NOMO-1 (cell line): Measurements from ENCODE around the gene VRK2.
A peak's percentile ranks its signal among the peaks of the same experiment; 100 is the strongest.
"Not testable (repeated sequence)": the region's sequence is repeated elsewhere in the genome, so short reads cannot be mapped to it uniquely, and the experiment has no call there.

Source experiments
- DNase-seq, 2 experiments: peaks; one replicate each; lab custom pipeline; 2025; ENCODE audit not compliant: unreplicated experiment in 2 of 2; lab: John Stamatoyannopoulos, UW

VRK2 gene

DNA sequence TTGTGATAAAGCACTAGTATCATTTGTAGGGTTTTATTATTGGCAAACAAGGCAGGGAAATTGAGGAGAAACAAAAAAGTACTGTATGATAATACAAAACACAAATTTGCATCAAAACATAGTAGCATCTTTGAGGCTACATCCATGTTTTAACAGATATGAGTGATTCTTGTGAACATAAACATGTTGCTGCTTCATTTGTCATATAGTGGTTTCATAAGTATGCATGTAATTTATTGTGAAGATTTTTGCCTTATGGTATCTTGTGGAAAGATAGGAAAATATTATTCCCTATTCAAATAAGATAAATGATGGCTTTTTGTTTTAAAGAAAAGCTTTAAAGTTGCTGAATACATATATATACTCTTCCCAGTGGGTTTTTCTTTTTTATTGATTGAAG is 60.3 kb downstream of the VRK2 start:
- DNase-seq = no peak

DNA sequence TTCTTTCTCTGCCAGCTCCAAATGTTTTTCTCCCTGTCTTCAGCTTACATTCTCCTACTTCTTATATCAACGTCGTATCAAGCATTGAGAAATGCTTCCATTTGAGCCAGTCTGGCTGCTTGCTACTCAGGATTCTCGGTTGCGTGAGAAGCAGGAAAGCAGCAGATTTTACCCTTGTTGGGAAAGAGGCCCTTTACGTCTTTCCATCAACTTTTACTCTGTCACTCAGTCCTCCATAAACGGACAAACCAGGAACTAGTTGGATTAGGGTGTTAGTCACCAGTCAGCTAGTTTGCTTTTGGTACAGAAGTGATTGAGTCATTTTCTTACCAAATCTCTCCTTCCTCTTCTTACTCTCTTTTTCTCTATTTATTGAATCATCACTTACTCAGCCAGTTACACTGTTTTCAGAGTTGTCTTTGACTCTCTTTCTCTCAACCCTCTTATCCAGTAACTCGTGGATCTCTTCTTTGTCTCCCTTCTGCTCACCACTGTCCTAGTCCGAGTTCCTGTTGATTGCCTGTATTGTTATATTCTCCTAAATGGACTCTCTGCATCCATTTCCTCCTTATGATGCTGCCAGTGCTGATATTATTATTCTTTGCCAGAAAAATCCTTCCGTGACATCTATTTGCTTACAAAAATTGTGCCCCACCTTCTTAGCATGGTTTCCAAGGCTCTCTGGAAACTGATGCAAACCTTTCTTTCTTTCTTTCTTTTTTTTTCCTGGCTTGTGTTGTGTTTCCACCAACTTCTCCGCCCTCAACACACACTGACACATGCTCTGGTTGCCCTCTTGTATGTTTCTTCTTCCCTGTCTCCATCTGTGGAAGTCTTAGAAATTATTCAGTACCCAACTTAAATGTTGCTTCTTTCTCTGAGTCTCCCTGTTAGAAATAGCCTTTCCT is 61.5 kb downstream of the VRK2 start:
- DNase-seq = peak; percentile 76 to 97

DNA sequence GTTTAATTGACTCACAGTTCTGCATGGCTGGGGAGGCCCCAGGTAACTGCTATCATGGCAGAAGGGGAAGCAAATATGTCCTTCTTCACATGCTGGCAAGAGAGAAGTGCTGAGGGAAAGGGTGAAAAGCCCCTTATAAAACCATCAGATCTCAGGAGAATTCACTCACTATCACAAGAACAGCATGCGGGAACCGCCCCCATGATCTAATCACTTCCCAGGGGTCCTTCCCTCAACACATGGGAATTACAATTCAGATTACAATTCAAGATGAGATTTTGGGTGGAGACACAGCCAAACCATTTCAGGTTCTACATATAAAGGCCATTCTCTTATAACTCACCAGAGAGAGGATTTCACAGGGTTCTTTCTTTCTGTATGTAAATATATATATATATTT is 62.9 kb downstream of the VRK2 start:
- DNase-seq = no peak

DNA sequence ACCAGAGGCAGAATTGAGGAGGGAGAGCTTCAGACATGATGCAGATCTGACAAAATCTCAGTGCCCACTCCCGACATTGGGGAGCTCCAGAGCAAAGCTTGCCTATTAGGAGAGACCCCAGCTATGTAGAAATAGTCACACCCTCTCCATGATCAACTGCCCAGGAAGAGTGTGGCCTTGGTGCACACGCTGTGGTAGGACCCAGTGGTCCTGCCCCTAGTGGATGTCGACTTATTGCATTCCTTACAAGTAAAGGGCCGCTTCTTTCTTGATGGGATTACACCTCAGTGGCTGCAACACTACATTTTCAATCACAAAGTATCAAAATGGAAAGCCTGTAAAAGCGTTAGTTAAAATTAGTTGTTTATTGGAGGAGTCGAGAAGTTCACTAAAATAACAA is 64.2 kb downstream of the VRK2 start:
- no peak for DNase-seq

DNA sequence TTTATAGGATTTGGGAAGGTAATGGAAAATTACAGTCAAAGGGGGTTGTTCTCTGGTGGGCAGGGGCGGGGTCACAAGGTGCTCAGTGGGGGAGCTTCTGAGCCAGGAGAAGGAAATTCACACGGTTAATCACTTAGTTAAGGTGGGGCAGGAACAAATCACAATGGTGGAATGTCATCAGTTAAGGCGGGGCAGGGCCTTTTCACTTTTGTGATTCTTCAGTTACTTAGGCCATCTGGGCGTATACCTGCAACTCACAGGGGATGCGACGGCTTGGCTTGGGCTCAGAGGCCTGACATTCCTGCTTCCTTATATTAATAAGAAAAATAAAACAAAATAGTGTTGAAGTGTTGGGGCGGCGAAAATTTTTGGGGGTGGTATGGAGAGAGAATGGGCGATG is 67.0 kb downstream of the VRK2 start:
- DNase-seq = not testable (repeated sequence)

DNA sequence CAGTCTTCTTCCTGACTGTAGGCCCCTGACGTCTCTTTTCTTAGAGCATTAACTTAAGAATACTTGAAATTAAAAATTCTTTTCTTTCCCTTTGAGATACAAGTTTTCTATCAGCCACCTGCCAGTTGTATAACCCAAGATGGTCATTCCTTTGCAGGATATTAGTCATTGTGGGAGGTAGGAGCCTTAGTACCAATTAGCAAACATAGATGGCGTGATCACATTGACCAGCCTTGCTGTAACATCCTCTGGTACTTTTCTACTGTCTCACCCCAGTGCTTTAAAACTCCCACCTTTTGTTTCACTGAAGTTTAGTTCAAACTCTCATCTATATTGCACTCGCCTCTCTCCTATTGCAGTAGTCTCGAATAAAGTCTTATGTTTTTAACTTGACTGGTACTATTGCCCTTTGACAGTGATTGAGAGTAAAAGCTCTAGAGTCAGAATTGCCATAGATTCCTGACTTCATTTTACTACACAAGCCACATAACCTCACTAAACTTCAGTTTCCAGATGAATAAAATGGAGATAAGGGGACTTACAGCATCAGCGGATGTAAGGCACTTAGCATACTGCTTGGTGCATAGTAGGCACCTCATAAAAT is 74.1 kb downstream of the VRK2 start:
- no peak for DNase-seq

DNA sequence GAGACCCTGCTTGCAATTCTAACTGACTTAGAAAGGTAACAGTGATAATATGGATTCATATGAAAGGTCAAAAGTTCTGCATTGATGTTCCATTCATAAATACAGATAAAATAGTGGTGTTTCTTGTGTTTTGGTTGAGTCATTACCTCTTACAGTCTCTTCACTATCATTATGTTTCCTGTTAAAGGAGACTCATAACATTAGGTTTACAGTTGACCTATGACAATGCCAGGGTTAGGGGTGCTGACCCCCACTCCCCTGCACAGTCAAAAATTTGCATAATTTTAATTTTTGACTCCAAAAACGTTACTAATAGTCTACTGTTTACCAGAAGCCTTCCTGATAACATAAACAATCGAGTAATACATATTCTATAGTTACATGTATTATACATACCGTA is 75.4 kb downstream of the VRK2 start:
- no peak for DNase-seq

- no peak for DNase-seq
These were observed 75.9 kb downstream of the VRK2 start for GRCh38 chr2:58122540-58122939.

- no peak for DNase-seq
These were observed 80.5 kb downstream of the VRK2 start for GRCh38 chr2:58127111-58127510.

GRCh38 chr2:58130238-58130637 is 83.6 kb downstream of the VRK2 start:
- no peak for DNase-seq

GRCh38 chr2:58131191-58132011 is 84.8 kb downstream of the VRK2 start:
- no peak for DNase-seq

DNA sequence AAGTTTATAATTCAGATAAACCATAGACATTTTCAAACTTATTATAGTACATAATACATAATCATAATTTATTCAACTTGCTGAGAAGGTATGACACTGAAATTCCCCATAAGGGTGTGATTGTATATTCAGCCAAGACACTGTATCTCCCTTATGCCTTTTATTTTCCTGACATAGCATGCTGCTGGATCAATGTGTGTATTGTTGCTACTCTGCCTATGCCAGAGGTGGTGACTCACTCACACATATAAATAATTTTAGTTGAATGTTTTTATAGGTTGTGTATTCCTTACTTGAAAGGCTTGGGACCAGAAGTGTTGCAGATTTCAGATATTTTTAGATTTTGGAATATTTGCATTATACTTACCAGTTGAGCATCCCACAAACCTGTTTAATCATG is 86.8 kb downstream of the VRK2 start:
- no peak for DNase-seq

- no peak for DNase-seq
These were observed 89.3 kb downstream of the VRK2 start for GRCh38 chr2:58135861-58136260.

- no peak for DNase-seq
These were observed 90.6 kb downstream of the VRK2 start for GRCh38 chr2:58137221-58137620.

DNA sequence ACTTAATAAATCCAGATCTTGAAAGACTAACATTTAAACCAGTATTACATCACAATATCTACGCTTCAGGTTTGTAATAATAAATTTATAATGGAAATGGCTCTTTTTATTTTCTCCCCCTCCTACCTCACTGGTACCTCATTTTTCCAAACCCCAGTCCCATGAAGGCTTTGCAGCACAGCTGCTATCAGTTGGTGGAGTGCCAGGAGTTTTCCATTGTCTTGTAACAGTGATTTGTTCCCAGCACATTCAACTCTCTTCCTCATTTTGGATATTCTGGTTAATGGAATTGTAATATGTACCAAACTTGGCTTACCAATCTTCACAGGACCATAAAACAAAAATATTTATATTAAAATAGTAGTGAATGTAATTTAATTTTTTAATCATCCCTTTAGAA is 91.2 kb downstream of the VRK2 start:
- no peak for DNase-seq

DNA sequence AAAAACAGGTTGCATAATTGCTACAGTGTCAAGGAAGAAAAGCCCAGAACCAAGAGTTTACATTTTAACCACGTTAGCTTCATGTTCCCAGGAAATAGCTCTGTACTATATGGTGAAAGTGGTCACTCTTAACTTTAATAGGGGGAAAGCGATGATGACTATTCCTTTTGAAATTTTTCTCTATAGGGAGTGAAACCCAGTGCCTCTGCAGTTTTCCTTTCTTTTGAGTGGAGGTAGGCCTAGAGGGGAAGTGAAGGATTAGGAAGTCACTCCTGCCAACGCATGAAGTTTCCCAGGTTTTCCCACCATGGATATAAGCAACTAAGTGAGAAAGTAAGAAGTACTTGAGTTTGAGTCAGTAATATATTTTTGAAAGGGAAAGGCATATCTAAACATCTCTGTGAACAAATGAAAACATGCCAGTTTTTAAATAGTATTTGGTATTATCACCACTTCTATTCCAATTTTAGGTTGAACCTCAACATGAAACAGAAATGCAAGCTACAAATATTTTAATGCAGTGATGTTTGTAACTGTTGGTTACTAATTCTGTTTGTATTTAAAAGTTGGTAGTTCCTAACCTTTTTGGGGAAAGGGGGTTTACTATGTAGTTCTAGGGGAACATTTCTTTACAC is 91.9 kb downstream of the VRK2 start:
- no peak for DNase-seq

GRCh38 chr2:58140508-58141072 is 94.0 kb downstream of the VRK2 start:
- DNase-seq = no peak

- not testable (repeated sequence) for DNase-seq
These were observed 99.2 kb downstream of the VRK2 start for GRCh38 chr2:58145769-58146168.

DNA sequence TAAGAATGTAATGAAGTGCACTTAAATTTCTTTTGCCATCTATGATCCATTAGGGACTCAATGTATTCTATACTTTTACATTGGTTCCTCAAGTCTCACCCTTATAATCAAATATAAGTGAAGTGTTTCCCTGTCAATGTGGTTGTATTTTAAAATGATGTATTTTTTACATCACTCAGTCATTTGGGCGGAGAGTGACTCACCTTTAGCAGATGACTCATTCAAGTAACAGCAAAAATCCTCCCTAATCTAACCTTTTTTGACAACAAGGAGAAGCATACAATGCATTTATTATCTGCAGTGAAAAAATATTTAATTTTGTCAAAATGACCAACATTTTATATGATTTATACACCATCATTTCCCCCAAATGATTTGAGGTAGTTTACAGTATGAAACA is 100.1 kb downstream of the VRK2 start:
- DNase-seq = no peak

DNA sequence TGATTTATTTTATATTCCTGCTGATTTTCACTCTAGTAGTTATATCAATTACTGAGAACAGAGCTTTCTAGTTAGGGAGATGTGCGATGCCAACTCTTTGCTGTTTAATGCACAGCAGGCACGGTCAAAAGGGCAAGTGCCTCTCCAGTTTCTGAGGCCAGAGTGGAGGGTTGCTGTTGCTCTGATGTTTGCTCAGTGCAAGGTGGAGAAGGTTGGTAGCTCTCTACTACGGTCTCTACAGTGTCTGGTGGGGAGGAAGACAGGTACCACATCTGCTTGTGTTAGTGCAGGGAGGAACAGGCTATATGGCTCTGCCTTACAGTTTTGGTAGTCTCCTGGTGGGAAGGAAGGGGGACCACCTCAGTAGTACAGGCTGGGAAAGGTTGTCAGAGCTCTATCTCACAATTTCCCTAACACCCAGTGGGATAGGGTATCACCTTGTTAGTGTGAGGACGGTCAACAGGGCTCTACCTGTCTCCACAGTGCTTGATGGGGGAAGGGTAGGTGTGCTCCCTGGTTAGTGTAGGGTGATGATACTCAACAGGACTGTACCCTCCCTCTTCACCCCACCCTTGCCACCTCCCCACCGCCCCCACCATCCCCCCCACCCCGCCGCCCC is 108.7 kb downstream of the VRK2 start:
- no peak for DNase-seq
